HL-60/S4 (cell line): ENCODE data around the gene SLC9A9.

ENCODE experiments used
- in situ Hi-C: fragments of 300-500 bp; cut with MboI; formaldehyde crosslinking; loops from 2 replicates; pipeline ENCODE4 v1.14.3; 2022; ENCODE audit warnings: low sequenced_read_pairs

The SLC9A9 gene

GRCh38 chr3:143236226-143236964, 611.9 kb downstream of the SLC9A9 start:
- in situ Hi-C loops: no loop called here

- in situ Hi-C loops: no loop called here
These were observed 612.6 kb downstream of the SLC9A9 start for GRCh38 chr3:143235614-143236204.

- in situ Hi-C loops: no loop called here
These were observed 613.7 kb downstream of the SLC9A9 start for GRCh38 chr3:143234526-143234925.

GRCh38 chr3:143232981-143233380, 615.3 kb downstream of the SLC9A9 start:
- in situ Hi-C loops: no loop called here

- in situ Hi-C loops: no loop called here
These were observed 619.9 kb downstream of the SLC9A9 start for GRCh38 chr3:143228405-143228804.

GRCh38 chr3:143226678-143227291, 621.5 kb downstream of the SLC9A9 start:
- in situ Hi-C loops: no loop called here

GRCh38 chr3:143224716-143225115, 623.6 kb downstream of the SLC9A9 start:
- in situ Hi-C loops: no loop called here

GRCh38 chr3:143222981-143223380, 625.3 kb downstream of the SLC9A9 start:
- in situ Hi-C loops: no loop called here

- in situ Hi-C loops: no loop called here
These were observed 625.8 kb downstream of the SLC9A9 start for GRCh38 chr3:143222505-143222904.

GRCh38 chr3:143221446-143221845, 626.8 kb downstream of the SLC9A9 start:
- in situ Hi-C loops: no loop called here

- in situ Hi-C loops: no loop called here
These were observed 627.5 kb downstream of the SLC9A9 start for GRCh38 chr3:143220741-143221140.

- in situ Hi-C loops: no loop called here
These were observed 630.0 kb downstream of the SLC9A9 start for GRCh38 chr3:143218166-143218835.

GRCh38 chr3:143217283-143217682, 631.0 kb downstream of the SLC9A9 start:
- in situ Hi-C loops: no loop called here

- in situ Hi-C loops: no loop called here
These were observed 631.5 kb downstream of the SLC9A9 start for GRCh38 chr3:143216709-143217182.
